Omental fat pad (tissue), 4 donors: Measurements from ENCODE around the gene OBSL1. TPM values are rescaled to one million over a fixed set of nuclear protein-coding genes. Genes with fewer than 3 reads are reported as not detected.

ENCODE experiments used
- ATAC-seq: fragments of 150-250 bp; one replicate; pipeline ENCODE4 v1.9.1; 2016; ENCODE audit warnings: mild to moderate bottlenecking, moderate library complexity; ENCODE audit not compliant: low FRiP score
- DNase-seq: peaks from one replicate; pipeline ENCODE4 v3.0.0-alpha.2; 2019; ENCODE audit warnings: low spot score
- CTCF ChIP-seq, 3 donors: fragments of 450-650 bp; IDR thresholded peaks; one replicate each; pipeline ENCODE4 v1.5.1; 2016 to 2017; ENCODE audit warnings: antibody characterized with exemption in 3 of 3, mild to moderate bottlenecking in 3 of 3, moderate library complexity in 2 of 3
- small RNA-seq: library from RNA; depleted of rRNA; stranded (forward); fragments of <200 nt; gene quantifications from one replicate; pipeline ENCODE3, GENCODE V24; 2016
- total RNA-seq, 4 donors: library from RNA; depleted of rRNA; stranded (reverse); fragments of >200 nt; gene quantifications; one replicate each; pipeline ENCODE4 v1.1.0, GENCODE V29; 2016

OBSL1 gene
- total RNA-seq, 4 donors from 2014 or later = 68.6 to 117 (median 88.7) TPM

GRCh38 chr2:219506802-219507526, 64.4 kb downstream of the OBSL1 start:
- DNase-seq (no peak), ATAC-seq (no peak)
- TF ChIP-seq CTCF (IDR thresholded peaks at IDR 0.05) = no peak

GRCh38 chr2:219506153-219506801, 65.1 kb downstream of the OBSL1 start:
- no peak for TF ChIP-seq CTCF (IDR thresholded peaks at IDR 0.05)
- ATAC-seq (no peak), DNase-seq (no peak)

GRCh38 chr2:219505585-219505984, 65.8 kb downstream of the OBSL1 start:
- no peak for ATAC-seq
- no peak for DNase-seq

GRCh38 chr2:219502618-219503017, 68.7 kb downstream of the OBSL1 start:
- no peak for TF ChIP-seq CTCF (IDR thresholded peaks at IDR 0.05)
- ATAC-seq (no peak), DNase-seq (no peak)

More at GRCh38 chr2:219505585-219505984, 65.8 kb downstream of the OBSL1 start:
- no peak for TF ChIP-seq CTCF (IDR thresholded peaks at IDR 0.05)

GRCh38 chr2:219501849-219502248, 69.5 kb downstream of the OBSL1 start:
- TF ChIP-seq CTCF (IDR thresholded peaks at IDR 0.05) = no peak
- DNase-seq = no peak
- ATAC-seq = no peak

Small RNAs within 50 kb of the gene (small RNA-seq; reads per million reads assigned to genes)
- gene MIR3132 (not detected), gene RN7SKP213 (not detected)

Other genes starting within 250 kb of the OBSL1 start
- not detected for gene RESP18, start 238.8 kb downstream of the OBSL1 start, total RNA-seq
- 10 to 100 TPM; 58.4 to 97.4 (median 85.7) TPM for gene DNPEP, start 183.6 kb downstream of the OBSL1 start, total RNA-seq
- 100 to 1,000 TPM in 3 of 4 donors, 10 to 100 TPM in 1; 39.4 to 292 (median 182) TPM for gene DES, start 153.2 kb downstream of the OBSL1 start, total RNA-seq
- 10 to 100 TPM; 12.4 to 28.9 (median 17.7) TPM for gene SPEG, start 136.7 kb downstream of the OBSL1 start, total RNA-seq
- 10 to 100 TPM; 22.6 to 37.8 (median 29.4) TPM for gene GMPPA, start 72.6 kb downstream of the OBSL1 start, total RNA-seq
- gene ASIC4, start 57.1 kb downstream of the OBSL1 start, total RNA-seq = under 1 TPM in 2 of 4 donors, not detected in 2; 0.12 to 0.19 TPM
- 10 to 100 TPM; 32.6 to 70.8 (median 45.5) TPM for gene CHPF, start 27.7 kb downstream of the OBSL1 start, total RNA-seq
- gene TMEM198, start 27.5 kb downstream of the OBSL1 start, total RNA-seq = 1 to 10 TPM; 1.9 to 6.2 (median 2.9) TPM
- gene INHA, start 771 bp upstream of the OBSL1 start, total RNA-seq = 1 to 10 TPM in 1 of 4 donors, under 1 TPM in 1, not detected in 2; 0.88 to 1.1 TPM
- gene STK11IP, start 26.3 kb upstream of the OBSL1 start, total RNA-seq = 10 to 100 TPM in 2 of 4 donors, 1 to 10 TPM in 2; 9.1 to 22.4 (median 13.0) TPM
- gene SLC4A3, start 56.1 kb upstream of the OBSL1 start, total RNA-seq = 10 to 100 TPM in 2 of 4 donors, 1 to 10 TPM in 2; 5.2 to 15.8 (median 8.6) TPM